ENCODE measurements around the gene PTPRU.

Gene PTPRU

DNA sequence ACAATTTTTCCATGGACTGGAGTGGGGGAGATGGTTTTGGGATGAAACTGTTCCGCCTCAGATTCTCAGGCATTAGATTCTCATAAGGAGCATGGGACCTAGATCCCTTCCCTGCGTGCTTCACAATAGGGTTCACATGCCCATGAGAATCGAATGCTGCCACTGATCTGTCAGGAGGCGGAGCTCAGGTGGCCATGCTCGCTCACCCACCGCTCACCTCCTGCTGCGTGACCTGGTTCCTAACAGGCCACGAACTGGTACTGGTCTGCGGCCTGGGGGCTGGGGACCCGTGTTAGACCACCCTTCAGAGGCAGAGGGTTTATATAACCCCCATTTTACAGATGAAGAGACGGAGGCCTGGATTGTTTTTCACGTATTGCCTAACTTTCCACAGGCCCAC is 38.3 kb upstream of the PTPRU start:
- no peak for TF ChIP-seq ZFX (IDR thresholded peaks at IDR 0.05; ENCODE audit: borderline replicate concordance)
- TF ChIP-seq, protein P1, sequence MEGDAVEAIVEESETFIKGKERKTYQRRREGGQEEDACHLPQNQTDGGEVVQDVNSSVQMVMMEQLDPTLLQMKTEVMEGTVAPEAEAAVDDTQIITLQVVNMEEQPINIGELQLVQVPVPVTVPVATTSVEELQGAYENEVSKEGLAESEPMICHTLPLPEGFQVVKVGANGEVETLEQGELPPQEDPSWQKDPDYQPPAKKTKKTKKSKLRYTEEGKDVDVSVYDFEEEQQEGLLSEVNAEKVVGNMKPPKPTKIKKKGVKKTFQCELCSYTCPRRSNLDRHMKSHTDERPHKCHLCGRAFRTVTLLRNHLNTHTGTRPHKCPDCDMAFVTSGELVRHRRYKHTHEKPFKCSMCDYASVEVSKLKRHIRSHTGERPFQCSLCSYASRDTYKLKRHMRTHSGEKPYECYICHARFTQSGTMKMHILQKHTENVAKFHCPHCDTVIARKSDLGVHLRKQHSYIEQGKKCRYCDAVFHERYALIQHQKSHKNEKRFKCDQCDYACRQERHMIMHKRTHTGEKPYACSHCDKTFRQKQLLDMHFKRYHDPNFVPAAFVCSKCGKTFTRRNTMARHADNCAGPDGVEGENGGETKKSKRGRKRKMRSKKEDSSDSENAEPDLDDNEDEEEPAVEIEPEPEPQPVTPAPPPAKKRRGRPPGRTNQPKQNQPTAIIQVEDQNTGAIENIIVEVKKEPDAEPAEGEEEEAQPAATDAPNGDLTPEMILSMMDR (IDR thresholded peaks at IDR 0.05), result no peak
- H3K27ac ChIP-seq, result no peak overlapping the region

DNA sequence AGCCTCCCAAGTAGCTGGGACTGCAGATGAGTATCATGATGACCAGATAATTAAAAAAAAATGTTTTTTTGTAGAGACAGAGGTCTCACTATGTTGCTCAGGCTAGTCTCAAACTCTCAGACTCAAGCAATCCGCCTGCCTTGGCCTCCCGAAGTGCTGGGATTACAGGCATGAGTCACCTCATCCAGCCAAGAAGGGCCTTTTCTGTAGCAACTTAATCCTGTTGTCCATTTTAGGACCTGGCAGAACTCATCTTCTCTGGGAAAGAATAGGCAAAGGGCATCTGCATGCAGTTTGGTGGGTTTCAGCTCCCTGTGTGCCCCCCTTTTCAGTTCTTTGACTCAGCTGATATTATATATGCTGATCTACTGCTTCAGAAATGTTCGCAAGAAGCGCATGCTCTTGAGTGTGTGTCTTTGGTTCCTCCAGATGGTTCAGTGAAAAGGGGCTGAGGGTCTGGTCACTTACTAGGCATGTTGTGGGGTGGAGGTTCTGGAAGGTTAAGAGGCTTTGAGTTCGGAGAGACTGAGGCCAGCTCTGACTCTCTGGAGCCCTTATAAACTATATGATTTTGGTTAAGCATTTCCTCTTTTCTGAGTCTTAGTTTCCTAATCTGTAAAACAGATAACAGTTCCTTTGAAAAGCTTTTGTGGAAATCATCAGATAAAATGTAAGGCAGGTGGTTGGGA is 35.3 kb upstream of the PTPRU start:
- no peak for TF ChIP-seq ZFX (IDR thresholded peaks at IDR 0.05; ENCODE audit: borderline replicate concordance)
- TF ChIP-seq, protein P1 (IDR thresholded peaks at IDR 0.05), result no peak
- no peak overlapping the region for H3K27ac ChIP-seq

DNA sequence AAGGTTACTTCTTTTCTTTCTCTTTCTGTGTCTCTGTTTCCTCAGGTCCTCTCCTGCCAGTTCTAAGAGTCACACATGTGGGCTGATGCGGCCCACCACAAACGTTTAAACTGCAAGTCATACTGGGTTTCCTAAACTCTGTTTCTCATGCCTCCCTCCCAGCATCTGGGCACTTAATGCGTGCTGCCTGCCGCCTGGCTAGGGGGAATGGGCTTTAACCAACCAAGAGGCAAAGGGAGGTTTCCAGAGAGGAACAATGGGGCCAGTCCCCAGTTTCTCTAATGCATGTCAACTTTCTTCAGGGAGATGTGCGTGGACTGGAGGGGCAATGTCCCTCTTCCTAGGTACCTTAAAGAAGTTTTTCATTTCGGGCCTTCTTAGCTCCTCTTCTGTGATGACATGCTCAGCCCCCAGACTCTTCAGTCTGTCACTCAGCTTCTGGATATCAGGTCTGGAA is 34.7 kb upstream of the PTPRU start:
- H3K27ac ChIP-seq, result no peak overlapping the region
- TF ChIP-seq ZFX (IDR thresholded peaks at IDR 0.05; ENCODE audit: borderline replicate concordance), result no peak
- TF ChIP-seq, protein P1 (IDR thresholded peaks at IDR 0.05), result no peak

DNA sequence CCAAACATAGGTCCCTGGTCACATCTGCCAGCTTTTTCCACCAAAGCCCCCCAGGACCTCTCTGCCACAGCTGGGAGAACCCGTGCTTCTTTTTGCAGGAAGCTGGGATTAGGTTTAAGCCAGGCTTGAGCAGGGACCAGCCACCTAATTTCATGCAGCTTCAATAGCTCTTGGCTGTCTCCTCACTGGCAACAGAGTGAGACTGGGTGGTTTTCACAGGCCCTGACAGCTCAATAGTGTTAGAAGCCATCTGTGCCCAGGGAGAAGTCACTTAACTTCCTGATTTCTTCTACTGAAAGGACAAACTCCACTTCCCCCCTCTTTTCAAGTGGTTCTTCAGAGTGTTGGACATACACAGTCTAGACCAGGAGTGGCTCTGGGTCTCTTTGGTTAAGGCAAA is 34.3 kb upstream of the PTPRU start:
- TF ChIP-seq, protein P1 (IDR thresholded peaks at IDR 0.05), result no peak
- no peak for TF ChIP-seq ZFX (IDR thresholded peaks at IDR 0.05; ENCODE audit: borderline replicate concordance)
- peak overlapping the region; percentile 60 for H3K27ac ChIP-seq

DNA sequence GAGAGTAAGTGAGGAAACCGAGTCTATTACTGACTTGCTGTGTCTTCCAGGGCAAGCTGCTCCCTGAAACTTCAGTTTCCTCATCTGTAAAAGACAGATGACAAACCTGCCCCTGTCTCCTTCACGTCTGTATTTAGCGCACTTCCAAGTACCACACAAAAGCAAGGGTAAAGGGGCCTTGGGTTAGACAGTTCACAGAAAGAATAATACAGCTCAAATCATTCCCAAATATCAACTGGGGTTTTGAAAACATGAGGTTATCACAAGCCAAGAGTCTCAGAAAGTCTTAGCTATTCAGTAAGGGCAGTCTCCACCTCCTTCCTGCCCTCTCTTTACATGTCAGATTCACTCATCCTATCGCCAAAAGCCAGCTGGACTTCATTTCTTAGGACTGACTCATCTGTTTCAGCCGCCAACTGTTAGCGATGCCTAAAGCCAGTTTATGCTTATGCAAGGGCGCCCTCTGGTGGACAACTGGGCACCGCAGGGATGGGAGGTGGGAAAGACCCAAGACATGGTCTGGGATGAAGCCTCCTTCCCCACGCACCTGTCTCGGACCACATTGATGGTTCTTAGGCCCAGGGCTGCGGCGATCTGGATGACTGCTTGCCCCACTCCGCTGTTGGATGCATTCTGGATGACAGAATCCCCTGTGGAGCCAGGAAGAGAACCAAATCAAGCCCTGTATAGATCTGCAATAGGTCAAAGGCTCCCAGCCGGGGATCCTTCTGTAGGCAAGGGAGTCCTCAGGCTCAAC is 33.6 kb upstream of the PTPRU start:
- TF ChIP-seq, protein P1 (IDR thresholded peaks at IDR 0.05), result peak; percentile 92
- no peak for TF ChIP-seq ZFX (IDR thresholded peaks at IDR 0.05; ENCODE audit: borderline replicate concordance)
- peak overlapping the region; percentile 60 for H3K27ac ChIP-seq

DNA sequence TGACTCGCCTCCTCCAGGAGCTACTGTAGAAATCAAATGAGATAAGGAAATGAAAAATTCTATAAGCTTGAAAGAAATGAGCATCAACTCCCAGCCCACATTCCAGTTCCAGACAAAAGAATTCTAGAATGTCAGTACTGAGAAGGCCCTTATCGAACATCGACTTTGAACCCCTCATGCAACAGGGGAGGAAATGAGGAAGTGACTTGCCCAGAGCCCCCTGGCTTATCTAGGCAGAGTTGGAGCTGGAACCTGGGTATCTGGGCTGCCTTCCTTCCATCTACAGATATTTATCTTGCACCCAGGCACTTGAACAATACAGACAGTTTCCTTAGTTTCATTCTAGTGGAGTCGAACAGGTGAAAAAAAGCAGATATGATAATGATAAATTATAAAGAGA is 27.9 kb upstream of the PTPRU start:
- TF ChIP-seq ZFX (IDR thresholded peaks at IDR 0.05; ENCODE audit: borderline replicate concordance), result no peak
- TF ChIP-seq, protein P1 (IDR thresholded peaks at IDR 0.05), result no peak
- no peak overlapping the region for H3K27ac ChIP-seq

DNA sequence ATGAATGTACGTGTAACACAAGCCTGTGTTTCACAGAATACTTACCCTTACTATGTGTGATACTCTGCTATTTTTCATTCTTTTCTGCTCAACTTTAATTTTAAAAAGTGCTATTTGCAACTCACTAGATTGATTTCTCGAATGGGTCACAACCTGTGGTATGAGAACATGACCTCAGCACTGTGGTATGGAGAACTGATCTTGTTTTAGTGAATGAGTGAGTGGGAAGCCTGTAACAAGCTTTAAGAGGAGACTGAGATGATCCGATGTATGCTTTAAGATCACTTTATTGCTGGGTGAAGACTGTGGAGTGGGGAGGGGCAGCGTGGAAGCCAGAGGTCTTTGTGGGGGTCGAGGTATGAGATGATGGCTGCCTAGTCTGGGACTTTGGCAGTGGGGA is 27.1 kb upstream of the PTPRU start:
- H3K27ac ChIP-seq, result no peak overlapping the region
- TF ChIP-seq, protein P1 (IDR thresholded peaks at IDR 0.05), result no peak
- no peak for TF ChIP-seq ZFX (IDR thresholded peaks at IDR 0.05; ENCODE audit: borderline replicate concordance)
